ENCODE results near the gene DNAJC4. TPM values are rescaled to one million over a fixed set of nuclear protein-coding genes. Genes with fewer than 3 reads are reported as not detected.

The DNAJC4 gene
- polyA plus RNA-seq, 2 of the 4 experiments (the other 2 are of a cell fraction), result 9.8 to 16.2 TPM

GRCh38 chr11:64234647-64235379, 4.5 kb downstream of the DNAJC4 start:
- peak overlapping the region; percentile 96 for H3K4me3 ChIP-seq
- 14% methylated on average over 4 of the region's 80 CpGs for WGBS (ENCODE audit: missing lambda C conversion rate)
- peaks cover 37% of the 10 kb centered on the region for H3K4me1 ChIP-seq
- ChIA-PET POLR2A (no interaction called here), CTCF (interaction anchor here (1.2 to 2.4 kb wide), 6 partner anchors 10 to 120 kb away, joined by 3 to 14 read pairs (median 7); partner anchors contain the start of gene PRDX5)
- peak overlapping the region; percentile 99 for H3K4me2 ChIP-seq
- no peaks in the 10 kb centered on the region for H3K9me3 ChIP-seq
- DNase-seq (ENCODE audit: low read depth in 1 of 2, low spot score in 1 of 2), result no peak
- ATAC-seq, result peak; percentile 59 to 64
- H3K27ac ChIP-seq, result peak overlapping the region; percentile 96 to 97
- FAIRE-seq, result no peak
- TF ChIP-seq ZFP36 (IDR thresholded peaks at IDR 0.05; ENCODE audit: borderline replicate concordance, partially characterized antibody) (no peak), MAX (IDR thresholded peaks at IDR 0.05) (peak; percentile 28; the same call in 1 of the 2 replicates), POLR2A (IDR thresholded peaks at IDR 0.05; ENCODE audit: low read length) (0 out of 2 replicates have a peak, but pooled peaks have one; percentile 18), HOXA7 (CRISPR knock-in tag; IDR thresholded peaks at IDR 0.05) (no peak)

- ChIA-PET POLR2A (no interaction called here), CTCF (interaction anchor here (0.5 to 2.3 kb wide), 6 partner anchors 9 to 82 kb away, joined by 3 to 16 read pairs (median 4); partner anchors contain the start of genes NUDT22, PRDX5 and TRPT1)
- WGBS (ENCODE audit: missing lambda C conversion rate), result 87% methylated on average over 12 of the region's 12 CpGs
- ATAC-seq, result no peak
- Histone ChIP-seq H3K4me3 (peak overlapping the region; percentile 96), H3K9me3 (no peaks in the 10 kb centered on the region), H3K4me2 (peak overlapping the region; percentile 99), H3K27ac (peak overlapping the region; percentile 96 to 97), H3K4me1 (peaks cover 41% of the 10 kb centered on the region)
- DNase-seq (ENCODE audit: low read depth in 1 of 2, low spot score in 1 of 2), result no peak
- no peak for FAIRE-seq
- TF ChIP-seq RCOR1 (IDR thresholded peaks at IDR 0.05; ENCODE audit: low read depth, low read length) (no peak), SMC3 (IDR thresholded peaks at IDR 0.05) (no peak), CEBPB (IDR thresholded peaks at IDR 0.05) (no peak), MYC (IDR thresholded peaks at IDR 0.05; ENCODE audit: borderline replicate concordance, low read length) (no peak), POLR2AphosphoS2 (conservative IDR thresholded peaks at IDR 0.05; ENCODE audit: low read length) (no peak), JUN (IDR thresholded peaks at IDR 0.05) (no peak), KDM1A (IDR thresholded peaks at IDR 0.05; ENCODE audit: low read depth) (peak; percentile 81; the same call in 1 of the 2 replicates), MAFK (IDR thresholded peaks at IDR 0.05; ENCODE audit: partially characterized antibody) (no peak), NFE2L2 (conservative IDR thresholded peaks at IDR 0.05; ENCODE audit: low read length) (no peak), RFX5 (IDR thresholded peaks at IDR 0.05) (no peak), HDAC2 (IDR thresholded peaks at IDR 0.05) (0 out of 2 replicates have a peak, but pooled peaks have one; percentile 38), PBX3 (IDR thresholded peaks at IDR 0.05) (no peak), MAZ (IDR thresholded peaks at IDR 0.05; ENCODE audit: borderline replicate concordance, low read depth, low read length) (no peak), RARB (CRISPR knock-in tag; IDR thresholded peaks at IDR 0.05) (no peak), ATOH8 (CRISPR knock-in tag; IDR thresholded peaks at IDR 0.05; ENCODE audit: low read depth) (no peak)
These were observed 5.3 kb downstream of the DNAJC4 start for GRCh38 chr11:64235437-64236161.

- H3K9me3 ChIP-seq, result no peaks in the 10 kb centered on the region
- ATAC-seq, result no peak
- H3K27ac ChIP-seq, result no peak overlapping the region
- no peak overlapping the region for H3K4me3 ChIP-seq
- no peak overlapping the region for H3K4me2 ChIP-seq
- 100% methylated on average over 1 of the region's 12 CpGs for WGBS (ENCODE audit: missing lambda C conversion rate)
- FAIRE-seq, result no peak
- no peak for DNase-seq (ENCODE audit: low read depth in 1 of 2, low spot score in 1 of 2)
- H3K4me1 ChIP-seq, result peaks cover 28% of the 10 kb centered on the region
- ChIA-PET CTCF (interaction anchor here (1.5 to 3.0 kb wide), 5 partner anchors 11 to 67 kb away, joined by 3 to 16 read pairs (median 12); partner anchors contain the start of genes NUDT22, PLCB3, STIP1 and TRPT1), POLR2A (no interaction called here)
- TF ChIP-seq FOSB (CRISPR knock-in tag; IDR thresholded peaks at IDR 0.05), result no peak
- no peak for TF ChIP-seq REST (IDR thresholded peaks at IDR 0.05)
- no peak for TF ChIP-seq EHMT2 (IDR thresholded peaks at IDR 0.05; ENCODE audit: low read depth)
- no peak for TF ChIP-seq RCOR1 (IDR thresholded peaks at IDR 0.05; ENCODE audit: low read depth, low read length)
- TF ChIP-seq CHD2 (IDR thresholded peaks at IDR 0.05; ENCODE audit: low read length, partially characterized antibody), result no peak
- no peak for TF ChIP-seq HMGXB4 (CRISPR knock-in tag; IDR thresholded peaks at IDR 0.05; ENCODE audit: borderline replicate concordance)
- TF ChIP-seq RAD21 (conservative IDR thresholded peaks at IDR 0.05 in 1 of 2, IDR thresholded peaks at IDR 0.05 in 1 of 2), result no peak
These were observed 7.2 kb downstream of the DNAJC4 start for GRCh38 chr11:64237484-64237951.

All from A549 (cell line).